ENCODE results near the gene FLCN. TPM values are rescaled to one million over a fixed set of nuclear protein-coding genes. Genes with fewer than 3 reads are reported as not detected.

FLCN gene
- total and polyA plus RNA-seq, 2 experiments from 2014 or later = 12.1 to 36.6 TPM

GRCh38 chr17:17224137-17224536, 12.8 kb downstream of the FLCN start (continued):
- TF ChIP-seq REST (IDR thresholded peaks at IDR 0.05; ENCODE audit: unreplicated experiment) = no peak
- no peak for TF ChIP-seq ETS1 (IDR thresholded peaks at IDR 0.05)
- no peak for TF ChIP-seq CTCF (conservative IDR thresholded peaks at IDR 0.05; ENCODE audit: low read depth in 2 of 2)
- TF ChIP-seq ZNF331 (CRISPR knock-in tag; IDR thresholded peaks at IDR 0.05; ENCODE audit: low read depth) = no peak
- no peak for TF ChIP-seq EZH2 (IDR thresholded peaks at IDR 0.05; ENCODE audit: low read depth, unreplicated experiment)

- H3K27ac ChIP-seq (ENCODE audit: low read depth) = no peak overlapping the region
- H3K4me1 Mint-ChIP-seq = no peaks in the 10 kb centered on the region; the same call in 1 of the 3 replicates
- H3K27me3 Mint-ChIP-seq (ENCODE audit: insufficient read depth, low read depth, poor library complexity) = peaks cover 18% of the 10 kb centered on the region
- no peaks in the 10 kb centered on the region for H3K79me2 ChIP-seq (replicated peaks; ENCODE audit: insufficient read depth)
- no peaks in the 10 kb centered on the region for H3K27me3 ChIP-seq (ENCODE audit: insufficient read depth)
- H3K4me3 ChIP-seq = no peak overlapping the region
- H3K4me3 Mint-ChIP-seq = no peak overlapping the region
- H3K27ac Mint-ChIP-seq = no peak overlapping the region
- H3K4me1 ChIP-seq (ENCODE audit: insufficient read depth) = no peaks in the 10 kb centered on the region
- no peak overlapping the region for H3K4me2 ChIP-seq
- no peaks in the 10 kb centered on the region for H3K9me2 ChIP-seq (ENCODE audit: insufficient read depth)
- H3F3A ChIP-seq (replicated peaks; ENCODE audit: low read depth) = no peaks in the 10 kb centered on the region
- no peaks in the 10 kb centered on the region for H3K9me3 Mint-ChIP-seq
- H2AFZ ChIP-seq = no peak overlapping the region
- peaks cover 6% of the 10 kb centered on the region; the same call in 1 of the 2 replicates for H4K20me1 ChIP-seq (replicated peaks; ENCODE audit: insufficient read depth)
- no peak for DNase-seq (ENCODE audit: low spot score)
- no peak for ATAC-seq
- H3K36me3 Mint-ChIP-seq (ENCODE audit: low read depth) = peaks cover 80% of the 10 kb centered on the region
- H3K36me3 ChIP-seq (ENCODE audit: insufficient read depth) = peaks cover 23% of the 10 kb centered on the region
- TF ChIP-seq CREB1 (CRISPR knock-in tag; IDR thresholded peaks at IDR 0.05; ENCODE audit: low read depth) (no peak), CTCF (conservative IDR thresholded peaks at IDR 0.05; ENCODE audit: low read depth in 2 of 2) (no peak), JUNB (IDR thresholded peaks at IDR 0.05; ENCODE audit: unreplicated experiment) (no peak), STAT1 (IDR thresholded peaks at IDR 0.05; ENCODE audit: unreplicated experiment) (no peak), POLR2AphosphoS5 (IDR thresholded peaks at IDR 0.05; ENCODE audit: low read depth) (no peak), NANOG (IDR thresholded peaks at IDR 0.05; ENCODE audit: borderline replicate concordance) (no peak), ZNF462 (CRISPR knock-in tag; IDR thresholded peaks at IDR 0.05) (no peak)
These were observed 13.2 kb downstream of the FLCN start for GRCh38 chr17:17223736-17224135.

All from GM23338 (cell line).